Right lobe of liver (tissue), 4 donors: ENCODE data around the gene SSBP4.

Experiments used
- CTCF ChIP-seq, 4 donors: fragments of 200-600 bp in 3 of 4; fragments of 450-650 bp in 1 of 4; IDR thresholded peaks; one replicate each; pipeline versions ENCODE4 v1.5.1 to v1.8.0; 2016 to 2022; ENCODE audit warnings: antibody characterized with exemption in 4 of 4, mild to moderate bottlenecking in 2 of 4
- POLR2A ChIP-seq: fragments of 450-650 bp; IDR thresholded peaks from one replicate; pipeline ENCODE4 v1.6.1; 2017; ENCODE audit warnings: antibody characterized with exemption, mild to moderate bottlenecking
- donor health status: DM: no; HTN: no; CAD: no.
- donor health status: DM: no; HTN: no; CAD: no.
- donor health status: DM: no; HTN: yes; CAD: no.

GRCh38 chr19:18389726-18390064 is 29.5 kb upstream of the SSBP4 start:
- TF ChIP-seq POLR2A, result peak; percentile 19
- TF ChIP-seq CTCF (IDR thresholded peaks at IDR 0.05), result no peak
